GM13976 (cell line): ENCODE results near the gene GATM.

Source experiments
- DNase-seq: peaks from one replicate; pipeline ENCODE4 v3.0.0; 2012; ENCODE audit warnings: low spot score
- in situ Hi-C: fragments of 300-500 bp; cut with MboI; formaldehyde crosslinking; loops from one replicate; pipeline ENCODE4 v1.12.0; 2022; ENCODE audit warnings: low sequenced_read_pairs, mixed read lengths, inconsistent platforms; ENCODE audit not compliant: unreplicated experiment
- TF ChIP-seq, protein P1 (sequence below): IDR thresholded peaks from 2 replicates; pipeline ENCODE4 v1.5.1; 2012; ENCODE audit warnings: borderline replicate concordance, mild to moderate bottlenecking; ENCODE audit not compliant: insufficient read depth; ENCODE audit errors: extremely low read depth, missing control alignments, control extremely low read depth

The GATM gene

DNA sequence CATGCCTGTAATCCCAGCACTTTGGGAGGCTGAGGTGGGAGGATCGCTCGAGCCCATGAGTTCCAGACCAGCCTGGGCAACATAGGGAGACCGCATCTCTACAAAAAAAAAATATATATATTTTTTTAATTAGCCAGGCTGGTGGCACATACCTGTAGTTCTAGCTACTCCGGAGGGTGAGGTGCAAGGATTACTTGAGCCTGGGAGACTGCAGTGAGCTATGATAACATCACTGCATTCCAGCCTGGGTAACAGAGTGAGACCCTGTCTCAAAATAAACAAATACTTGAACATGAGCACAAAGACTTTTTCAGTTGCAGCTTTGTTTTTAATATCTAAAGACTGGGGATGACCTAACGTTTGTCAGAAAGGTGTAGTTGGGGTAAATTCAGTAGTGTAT, 31.3 kb upstream of the GATM start:
- DNase-seq = no peak
- TF ChIP-seq, protein P1, sequence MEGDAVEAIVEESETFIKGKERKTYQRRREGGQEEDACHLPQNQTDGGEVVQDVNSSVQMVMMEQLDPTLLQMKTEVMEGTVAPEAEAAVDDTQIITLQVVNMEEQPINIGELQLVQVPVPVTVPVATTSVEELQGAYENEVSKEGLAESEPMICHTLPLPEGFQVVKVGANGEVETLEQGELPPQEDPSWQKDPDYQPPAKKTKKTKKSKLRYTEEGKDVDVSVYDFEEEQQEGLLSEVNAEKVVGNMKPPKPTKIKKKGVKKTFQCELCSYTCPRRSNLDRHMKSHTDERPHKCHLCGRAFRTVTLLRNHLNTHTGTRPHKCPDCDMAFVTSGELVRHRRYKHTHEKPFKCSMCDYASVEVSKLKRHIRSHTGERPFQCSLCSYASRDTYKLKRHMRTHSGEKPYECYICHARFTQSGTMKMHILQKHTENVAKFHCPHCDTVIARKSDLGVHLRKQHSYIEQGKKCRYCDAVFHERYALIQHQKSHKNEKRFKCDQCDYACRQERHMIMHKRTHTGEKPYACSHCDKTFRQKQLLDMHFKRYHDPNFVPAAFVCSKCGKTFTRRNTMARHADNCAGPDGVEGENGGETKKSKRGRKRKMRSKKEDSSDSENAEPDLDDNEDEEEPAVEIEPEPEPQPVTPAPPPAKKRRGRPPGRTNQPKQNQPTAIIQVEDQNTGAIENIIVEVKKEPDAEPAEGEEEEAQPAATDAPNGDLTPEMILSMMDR = no peak
- in situ Hi-C loops = loop anchor here (10.0 kb wide), 1 partner anchor 205 kb away; no protein-coding TSS in a partner anchor

DNA sequence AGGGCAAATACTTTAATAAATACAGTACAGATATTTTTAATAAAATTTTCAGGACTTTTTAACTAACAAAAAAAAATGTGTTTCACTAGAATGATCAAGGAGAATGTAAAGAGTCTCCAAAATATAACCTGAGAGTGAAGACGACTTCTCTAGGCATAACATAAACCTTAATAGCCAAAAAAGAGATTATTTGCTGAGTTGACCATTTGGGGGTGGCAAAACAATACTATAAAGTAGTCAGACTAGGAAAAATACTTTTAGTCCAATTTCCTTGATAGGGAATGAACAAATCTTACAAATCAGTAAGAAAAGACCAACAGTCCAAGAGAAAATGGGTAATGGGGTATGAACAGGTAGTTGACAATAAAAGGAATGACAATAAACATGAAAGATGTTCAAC, 29.4 kb upstream of the GATM start:
- DNase-seq = no peak
- in situ Hi-C loops = loop anchor here (10.0 kb wide), 1 partner anchor 203 kb away; no protein-coding TSS in a partner anchor
- TF ChIP-seq, protein P1 = no peak

DNA sequence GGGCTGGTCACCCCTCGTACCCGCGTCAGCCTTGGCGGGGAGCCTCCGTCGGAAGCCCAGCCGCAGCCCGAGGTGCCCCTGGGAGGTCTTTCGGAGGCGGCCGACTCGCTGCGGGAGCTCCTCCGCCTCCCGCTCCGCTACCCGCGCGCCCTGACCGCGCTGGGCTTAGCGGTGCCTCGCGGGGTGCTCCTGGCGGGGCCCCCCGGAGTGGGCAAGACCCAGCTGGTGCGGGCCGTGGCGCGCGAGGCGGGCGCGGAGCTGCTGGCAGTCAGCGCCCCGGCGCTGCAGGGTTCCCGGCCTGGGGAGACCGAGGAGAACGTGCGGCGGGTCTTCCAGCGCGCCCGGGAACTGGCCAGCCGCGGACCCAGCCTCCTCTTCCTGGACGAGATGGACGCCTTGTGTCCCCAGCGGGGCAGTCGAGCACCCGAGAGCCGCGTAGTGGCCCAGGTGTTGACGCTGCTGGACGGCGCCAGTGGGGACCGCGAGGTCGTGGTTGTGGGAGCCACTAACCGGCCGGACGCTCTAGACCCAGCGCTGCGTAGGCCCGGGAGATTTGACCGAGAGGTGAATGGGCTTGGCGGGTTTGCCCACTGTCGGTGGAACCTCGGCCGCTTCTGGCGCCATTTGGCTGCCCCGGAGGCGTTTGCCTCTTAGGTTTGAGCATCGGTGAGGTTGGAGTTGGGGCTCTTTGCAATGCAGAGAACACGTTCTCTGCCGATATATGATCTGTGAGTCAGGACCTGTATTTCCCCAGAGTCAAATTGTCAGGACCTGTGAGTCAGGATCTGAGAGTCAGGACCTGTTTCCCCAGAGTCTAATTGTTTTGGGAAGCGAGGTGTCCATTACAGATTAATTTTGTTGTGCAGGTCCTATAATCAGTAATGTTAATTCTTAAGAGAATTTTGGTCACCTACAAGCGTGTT, 24.9 kb upstream of the GATM start:
- peak; percentile 57 for DNase-seq
- TF ChIP-seq, protein P1 = no peak
- in situ Hi-C loops = loop anchor here (10.0 kb wide), 1 partner anchor 198 kb away; no protein-coding TSS in a partner anchor

DNA sequence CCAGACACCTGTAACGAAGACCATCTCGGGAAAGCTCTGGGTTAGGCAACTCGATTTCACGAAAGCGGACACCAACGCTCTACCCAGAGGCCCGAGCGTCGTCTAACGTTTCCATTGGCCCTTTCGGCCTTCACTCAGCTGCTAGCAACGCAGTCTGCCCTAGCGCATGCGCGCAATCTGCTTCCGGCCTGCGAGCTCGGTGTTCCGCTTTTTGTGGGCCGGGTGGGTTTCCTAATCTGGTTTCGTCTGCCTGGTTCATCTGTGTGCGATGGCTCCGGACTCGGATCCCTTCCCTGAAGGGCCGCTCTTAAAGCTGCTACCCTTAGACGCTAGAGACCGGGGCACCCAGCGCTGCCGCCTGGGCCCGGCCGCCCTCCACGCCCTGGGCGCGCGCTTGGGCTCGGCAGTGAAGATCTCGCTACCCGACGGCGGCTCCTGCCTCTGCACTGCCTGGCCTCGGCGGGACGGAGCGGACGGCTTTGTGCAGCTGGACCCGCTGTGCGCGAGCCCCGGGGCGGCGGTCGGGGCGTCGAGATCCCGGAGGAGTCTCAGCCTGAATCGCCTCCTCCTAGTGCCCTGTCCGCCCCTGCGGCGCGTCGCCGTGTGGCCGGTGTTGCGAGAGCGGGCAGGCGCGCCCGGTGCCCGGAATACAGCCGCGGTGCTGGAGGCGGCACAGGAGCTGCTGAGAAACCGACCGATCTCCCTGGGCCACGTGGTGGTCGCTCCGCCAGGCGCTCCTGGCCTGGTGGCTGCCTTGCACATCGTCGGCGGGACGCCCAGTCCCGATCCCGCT, 24.0 kb upstream of the GATM start:
- in situ Hi-C loops = loop anchor here (10.0 kb wide), 1 partner anchor 198 kb away; no protein-coding TSS in a partner anchor
- TF ChIP-seq, protein P1 = no peak
- peak; percentile 94 for DNase-seq

DNA sequence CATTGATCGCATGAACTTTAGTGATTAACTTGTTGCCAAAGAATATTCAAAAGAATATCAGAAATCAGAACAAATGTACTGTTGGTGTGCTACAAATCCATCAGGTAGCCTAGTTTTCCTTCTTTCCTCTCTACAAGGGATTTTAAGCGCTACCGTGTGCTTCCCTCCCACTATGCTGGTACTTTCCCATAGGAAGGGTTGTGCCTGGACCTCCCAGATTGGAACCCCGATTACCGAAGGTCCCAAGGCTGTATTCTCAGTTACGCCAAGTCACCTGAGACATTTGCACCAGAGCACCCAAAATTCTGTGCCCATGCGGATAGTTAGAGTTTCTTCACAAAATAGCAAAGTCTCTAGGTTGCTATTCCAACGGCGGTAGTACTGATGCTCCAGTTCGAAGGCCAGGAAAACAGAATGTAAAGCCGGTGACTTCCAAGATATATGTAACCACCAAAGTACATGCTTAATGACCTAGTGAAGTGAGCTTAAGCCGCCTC, 23.4 kb upstream of the GATM start:
- DNase-seq = no peak
- TF ChIP-seq, protein P1 = no peak
- in situ Hi-C loops = loop anchor here (10.0 kb wide), 1 partner anchor 197 kb away; no protein-coding TSS in a partner anchor

DNA sequence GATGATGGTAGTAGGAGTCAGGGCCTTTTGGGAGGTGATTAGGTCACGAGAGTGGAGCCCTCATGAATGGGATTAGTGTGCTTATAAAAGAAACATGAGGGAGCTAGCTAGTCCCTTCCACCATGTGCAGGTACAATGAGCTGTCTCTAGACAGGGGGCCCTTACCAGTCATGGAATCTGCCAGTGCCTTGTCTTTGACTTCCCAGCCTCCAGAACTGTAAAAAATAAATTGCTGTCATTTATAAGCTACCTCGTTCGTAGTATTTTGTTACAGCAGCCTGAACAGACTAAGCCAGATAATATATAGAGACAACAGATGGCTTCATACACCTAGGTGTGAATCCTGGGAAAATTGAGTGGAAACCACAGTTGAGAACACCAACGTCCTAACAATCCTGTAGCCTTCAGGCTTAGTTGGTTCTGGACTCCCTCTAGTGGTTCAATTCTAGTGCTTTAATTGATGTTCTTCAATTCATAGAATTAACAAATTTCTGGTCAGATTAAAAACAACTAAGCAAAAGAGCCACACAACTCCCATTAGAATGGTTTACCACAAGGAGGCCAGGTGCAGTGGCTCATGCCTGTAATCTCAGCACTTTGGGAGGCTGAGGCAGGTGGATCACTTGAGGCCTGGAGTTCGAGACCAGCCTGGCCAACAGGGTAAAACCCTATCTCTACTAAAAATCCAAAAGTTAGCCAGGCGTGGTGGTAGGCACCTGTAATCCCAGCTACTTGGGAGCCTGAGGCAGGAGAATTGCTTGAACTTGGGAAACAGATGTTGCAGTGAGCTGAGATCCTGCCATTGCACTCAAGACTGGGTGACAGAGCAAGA, 21.3 kb upstream of the GATM start:
- in situ Hi-C loops = loop anchor here (10.0 kb wide), 2 partner anchors 95 to 195 kb away; no protein-coding TSS in a partner anchor
- TF ChIP-seq, protein P1 = no peak
- DNase-seq = no peak
